ENCODE measurements around the gene ATP5F1A.
"Not testable (repeated sequence)": the region's sequence is repeated elsewhere in the genome, so short reads cannot be mapped to it uniquely, and the experiment has no call there.

ATP5F1A gene

GRCh38 chr18:46050268-46050667, 47.8 kb downstream of the ATP5F1A start:
- Histone ChIP-seq H3K4me1 (ENCODE audit: control insufficient read depth in 1 of 2, insufficient read depth in 1 of 2, low read depth in 1 of 2, low read length in 1 of 2) (peaks cover 25 to 26% of the 10 kb centered on the region in 2 experiments), H3K27me3 (no peaks in the 10 kb centered on the region), H3K36me3 (peaks cover 6% of the 10 kb centered on the region), H3K27ac (no peak overlapping the region), H3K9me3 (no peaks in the 10 kb centered on the region), H3K4me3 (ENCODE audit: low read depth in 1 of 2, low read length in 1 of 2) (no peak overlapping the region)
- TF ChIP-seq CTCF (IDR thresholded peaks at IDR 0.05) = no peak

GRCh38 chr18:46048641-46049040, 49.5 kb downstream of the ATP5F1A start:
- Histone ChIP-seq H3K9me3 (no peaks in the 10 kb centered on the region), H3K27me3 (no peaks in the 10 kb centered on the region), H3K4me1 (ENCODE audit: control insufficient read depth in 1 of 2, insufficient read depth in 1 of 2, low read depth in 1 of 2, low read length in 1 of 2) (peaks cover 21 to 25% of the 10 kb centered on the region in 2 experiments), H3K4me3 (ENCODE audit: low read depth in 1 of 2, low read length in 1 of 2) (no peak overlapping the region), H3K27ac (peak overlapping the region; percentile 4), H3K36me3 (peaks cover 6% of the 10 kb centered on the region)
- TF ChIP-seq CTCF (IDR thresholded peaks at IDR 0.05) = no peak

GRCh38 chr18:46047369-46047768, 50.7 kb downstream of the ATP5F1A start:
- peaks cover 26 to 30% of the 10 kb centered on the region in 2 experiments for H3K4me1 ChIP-seq (ENCODE audit: control insufficient read depth in 1 of 2, insufficient read depth in 1 of 2, low read depth in 1 of 2, low read length in 1 of 2)
- H3K36me3 ChIP-seq; H3K27ac ChIP-seq; H3K27me3 ChIP-seq; H3K9me3 ChIP-seq; H3K4me3 ChIP-seq (ENCODE audit: low read depth in 1 of 2, low read length in 1 of 2): not testable (repeated sequence)

GRCh38 chr18:46046688-46047087, 51.4 kb downstream of the ATP5F1A start:
- Histone ChIP-seq H3K4me3 (ENCODE audit: low read depth in 1 of 2, low read length in 1 of 2) (no peak overlapping the region), H3K27ac (no peak overlapping the region), H3K9me3 (no peaks in the 10 kb centered on the region), H3K4me1 (ENCODE audit: control insufficient read depth in 1 of 2, insufficient read depth in 1 of 2, low read depth in 1 of 2, low read length in 1 of 2) (peaks cover 26 to 30% of the 10 kb centered on the region in 2 experiments), H3K27me3 (no peaks in the 10 kb centered on the region), H3K36me3 (peaks cover 6% of the 10 kb centered on the region)
- no peak for TF ChIP-seq CTCF (IDR thresholded peaks at IDR 0.05)

- TF ChIP-seq CTCF (IDR thresholded peaks at IDR 0.05) = no peak
- H3K27ac ChIP-seq = peak overlapping the region; percentile 1
- peaks cover 29 to 35% of the 10 kb centered on the region in 2 experiments for H3K4me1 ChIP-seq (ENCODE audit: control insufficient read depth in 1 of 2, insufficient read depth in 1 of 2, low read depth in 1 of 2, low read length in 1 of 2)
- H3K9me3 ChIP-seq = no peaks in the 10 kb centered on the region
- no peaks in the 10 kb centered on the region for H3K27me3 ChIP-seq
- no peak overlapping the region for H3K4me3 ChIP-seq (ENCODE audit: low read depth in 1 of 2, low read length in 1 of 2)
- H3K36me3 ChIP-seq = peaks cover 6% of the 10 kb centered on the region
Measured at GRCh38 chr18:46046126-46046525, 52.0 kb downstream of the ATP5F1A start.

- H3K4me3 ChIP-seq (ENCODE audit: low read depth in 1 of 2, low read length in 1 of 2) = no peak overlapping the region
- H3K27ac ChIP-seq = peak overlapping the region; percentile 67
- TF ChIP-seq CTCF (IDR thresholded peaks at IDR 0.05) = no peak
Measured at GRCh38 chr18:46042571-46043123, 55.4 kb downstream of the ATP5F1A start.

More at GRCh38 chr18:46042571-46043123, 55.4 kb downstream of the ATP5F1A start:
- Histone ChIP-seq H3K36me3 (peaks cover 29% of the 10 kb centered on the region), H3K4me1 (ENCODE audit: control insufficient read depth in 1 of 2, insufficient read depth in 1 of 2, low read depth in 1 of 2, low read length in 1 of 2) (peaks cover 37 to 42% of the 10 kb centered on the region in 2 experiments), H3K9me3 (no peaks in the 10 kb centered on the region), H3K27me3 (no peaks in the 10 kb centered on the region)
